ENCODE data around the gene ENOX1.

ENOX1 gene

GRCh38 chr13:43757266-43757665 lies 29.5 kb downstream of the ENOX1 start:
- intact Hi-C loops (cut with DNase I): no loop called here
- DNase-seq: no peak

GRCh38 chr13:43755844-43756243 lies 30.9 kb downstream of the ENOX1 start:
- DNase-seq: no peak
- intact Hi-C loops (cut with DNase I): no loop called here

GRCh38 chr13:43751624-43752023 lies 35.1 kb downstream of the ENOX1 start:
- intact Hi-C loops (cut with DNase I): no loop called here
- DNase-seq: no peak

- no peak for DNase-seq
- intact Hi-C loops (cut with DNase I): no loop called here
Observed at GRCh38 chr13:43749503-43749902, 37.3 kb downstream of the ENOX1 start.

- no peak for DNase-seq
- intact Hi-C loops (cut with DNase I): no loop called here
Observed at GRCh38 chr13:43744261-43745031, 42.3 kb downstream of the ENOX1 start.

GRCh38 chr13:43742911-43743310 lies 43.9 kb downstream of the ENOX1 start:
- no peak for DNase-seq
- intact Hi-C loops (cut with DNase I): no loop called here

- no peak for DNase-seq
- intact Hi-C loops (cut with DNase I): no loop called here
Observed at GRCh38 chr13:43737392-43737923, 49.3 kb downstream of the ENOX1 start.

GRCh38 chr13:43732726-43733125 lies 54.0 kb downstream of the ENOX1 start:
- intact Hi-C loops (cut with DNase I): no loop called here
- DNase-seq: no peak

GRCh38 chr13:43731296-43731695 lies 55.5 kb downstream of the ENOX1 start:
- DNase-seq: no peak
- intact Hi-C loops (cut with DNase I): no loop called here

GRCh38 chr13:43730642-43731041 lies 56.1 kb downstream of the ENOX1 start:
- intact Hi-C loops (cut with DNase I): no loop called here
- peak in 5 of 10 donors; percentile 7 to 77 (median 57) for DNase-seq

- intact Hi-C loops (cut with DNase I): no loop called here
- DNase-seq: no peak
Observed at GRCh38 chr13:43728421-43728820, 58.4 kb downstream of the ENOX1 start.

- intact Hi-C loops (cut with DNase I): no loop called here
- DNase-seq: no peak
Observed at GRCh38 chr13:43727856-43728255, 58.9 kb downstream of the ENOX1 start.

- intact Hi-C loops (cut with DNase I): no loop called here
- no peak for DNase-seq
Observed at GRCh38 chr13:43725460-43725859, 61.3 kb downstream of the ENOX1 start.

GRCh38 chr13:43720780-43721397 lies 65.9 kb downstream of the ENOX1 start:
- DNase-seq: no peak
- intact Hi-C loops (cut with DNase I): no loop called here

GRCh38 chr13:43698758-43699157 lies 88.0 kb downstream of the ENOX1 start:
- DNase-seq: no peak
- intact Hi-C loops (cut with DNase I): loop anchor here (5.0 to 10.0 kb wide), 2 partner anchors 84 to 391 kb away; no protein-coding TSS in a partner anchor

GRCh38 chr13:43698009-43698408 lies 88.8 kb downstream of the ENOX1 start:
- intact Hi-C loops (cut with DNase I): loop anchor here (5.0 to 10.0 kb wide), 2 partner anchors 83 to 391 kb away; no protein-coding TSS in a partner anchor
- DNase-seq: no peak

GRCh38 chr13:43697323-43697722 lies 89.4 kb downstream of the ENOX1 start:
- intact Hi-C loops (cut with DNase I): loop anchor here (5.0 to 10.0 kb wide), 2 partner anchors 83 to 390 kb away; no protein-coding TSS in a partner anchor
- no peak for DNase-seq

- intact Hi-C loops (cut with DNase I): loop anchor here (10.0 kb wide), 1 partner anchor 79 kb away; no protein-coding TSS in a partner anchor
- no peak for DNase-seq
Observed at GRCh38 chr13:43694146-43694664, 92.6 kb downstream of the ENOX1 start.

GRCh38 chr13:43693639-43694038 lies 93.1 kb downstream of the ENOX1 start:
- intact Hi-C loops (cut with DNase I): loop anchor here (10.0 kb wide), 1 partner anchor 79 kb away; no protein-coding TSS in a partner anchor
- DNase-seq: no peak

GRCh38 chr13:43688227-43688907 lies 98.4 kb downstream of the ENOX1 start:
- no peak for DNase-seq

GRCh38 chr13:43687038-43687437 lies 99.7 kb downstream of the ENOX1 start:
- no peak for DNase-seq
- intact Hi-C loops (cut with DNase I): no loop called here

More at GRCh38 chr13:43688227-43688907, 98.4 kb downstream of the ENOX1 start:
- intact Hi-C loops (cut with DNase I): no loop called here

All from posterior cingulate gyrus (tissue), 11 donors.